AG04450 (cell line): Measurements from ENCODE around the gene SRL. TPM values are rescaled to one million over a fixed set of nuclear protein-coding genes. Genes with fewer than 3 reads are reported as not detected.

ENCODE experiments used
- CTCF ChIA-PET: fragments of 300-600, 350-600 bp; formaldehyde crosslinking; extraction: SDS; loops from one replicate; lab custom pipeline; 2022; ENCODE audit warnings: antibody characterized with exemption, inconsistent platforms; lab: Charles Lee
- POLR2A ChIA-PET: fragments of 350-600 bp; formaldehyde crosslinking; extraction: SDS; loops from one replicate; lab custom pipeline; 2021; ENCODE audit warnings: antibody characterized with exemption, inconsistent platforms; lab: Yijun Ruan, JAX
- DNase-seq: peaks from one replicate; pipeline ENCODE4 v3.0.0-alpha.2; 2011; ENCODE audit warnings: low read depth, low spot score
- H3K27ac ChIP-seq: one replicate; pipeline ENCODE4 v1.5.1; 2012; ENCODE audit warnings: low read depth, low read length, control low read depth
- H3K27me3 ChIP-seq: one replicate; pipeline ENCODE4 v1.6.0; 2012; ENCODE audit warnings: low read length; ENCODE audit not compliant: control insufficient read depth, insufficient read depth
- H3K4me3 ChIP-seq: 2 replicates; pipeline ENCODE4 v1.5.1; 2011; ENCODE audit warnings: mild to moderate bottlenecking, low read depth, low read length, control low read depth
- H3K9me3 ChIP-seq: 2 replicates; pipeline ENCODE4 v1.5.1; 2012; ENCODE audit warnings: low read length; ENCODE audit not compliant: control insufficient read depth, insufficient read depth
- polyA plus RNA-seq: library from polyadenylated mRNA; depleted of rRNA; stranded (reverse); fragments of >200 nt; gene quantifications from 2 replicates; pipeline ENCODE4 v1.2.3, GENCODE V29; 2011
- TF ChIP-seq, protein P1 (sequence below): IDR thresholded peaks from 2 replicates; pipeline ENCODE4 v1.5.1; 2011; ENCODE audit warnings: low read depth, low read length, control low read depth, inconsistent platforms

Gene SRL
- polyA plus RNA-seq, 1 experiment, result 0.05 TPM

GRCh38 chr16:4270091-4270490 is 28.2 kb upstream of the SRL start:
- ChIA-PET POLR2A (no interaction called here), CTCF (interaction anchor here (4.7 kb wide), 1 partner anchor 16 kb away, joined by 20 read pairs; no protein-coding TSS in a partner anchor)
- Histone ChIP-seq H3K4me3 (no peak overlapping the region), H3K27ac (no peak overlapping the region), H3K9me3 (no peaks in the 10 kb centered on the region; the same call in 1 of the 2 replicates), H3K27me3 (no peaks in the 10 kb centered on the region)
- DNase-seq, result no peak
- TF ChIP-seq, protein P1, sequence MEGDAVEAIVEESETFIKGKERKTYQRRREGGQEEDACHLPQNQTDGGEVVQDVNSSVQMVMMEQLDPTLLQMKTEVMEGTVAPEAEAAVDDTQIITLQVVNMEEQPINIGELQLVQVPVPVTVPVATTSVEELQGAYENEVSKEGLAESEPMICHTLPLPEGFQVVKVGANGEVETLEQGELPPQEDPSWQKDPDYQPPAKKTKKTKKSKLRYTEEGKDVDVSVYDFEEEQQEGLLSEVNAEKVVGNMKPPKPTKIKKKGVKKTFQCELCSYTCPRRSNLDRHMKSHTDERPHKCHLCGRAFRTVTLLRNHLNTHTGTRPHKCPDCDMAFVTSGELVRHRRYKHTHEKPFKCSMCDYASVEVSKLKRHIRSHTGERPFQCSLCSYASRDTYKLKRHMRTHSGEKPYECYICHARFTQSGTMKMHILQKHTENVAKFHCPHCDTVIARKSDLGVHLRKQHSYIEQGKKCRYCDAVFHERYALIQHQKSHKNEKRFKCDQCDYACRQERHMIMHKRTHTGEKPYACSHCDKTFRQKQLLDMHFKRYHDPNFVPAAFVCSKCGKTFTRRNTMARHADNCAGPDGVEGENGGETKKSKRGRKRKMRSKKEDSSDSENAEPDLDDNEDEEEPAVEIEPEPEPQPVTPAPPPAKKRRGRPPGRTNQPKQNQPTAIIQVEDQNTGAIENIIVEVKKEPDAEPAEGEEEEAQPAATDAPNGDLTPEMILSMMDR, result no peak

- TF ChIP-seq, protein P1, result no peak
- Histone ChIP-seq H3K9me3 (peaks cover 4% of the 10 kb centered on the region; the same call in 1 of the 2 replicates), H3K4me3 (no peak overlapping the region), H3K27ac (no peak overlapping the region), H3K27me3 (no peaks in the 10 kb centered on the region)
- CTCF ChIA-PET, result interaction anchor here (2.1 kb wide), 1 partner anchor 12 kb away, joined by 20 read pairs; no protein-coding TSS in a partner anchor
- DNase-seq, result no peak
- POLR2A ChIA-PET, result interaction anchor here (0.9 kb wide), 1 partner anchor 13 kb away, joined by 3 read pairs; no protein-coding TSS in a partner anchor
Measured at GRCh38 chr16:4266372-4266771, 24.5 kb upstream of the SRL start.

GRCh38 chr16:4265676-4266075 is 23.8 kb upstream of the SRL start:
- Histone ChIP-seq H3K9me3 (peaks cover 4% of the 10 kb centered on the region; the same call in 1 of the 2 replicates), H3K27me3 (no peaks in the 10 kb centered on the region), H3K4me3 (no peak overlapping the region), H3K27ac (no peak overlapping the region)
- POLR2A ChIA-PET, result no interaction called here
- CTCF ChIA-PET, result interaction anchor here (2.1 kb wide), 1 partner anchor 11 kb away, joined by 20 read pairs; no protein-coding TSS in a partner anchor
- TF ChIP-seq, protein P1, result no peak
- no peak for DNase-seq

DNA sequence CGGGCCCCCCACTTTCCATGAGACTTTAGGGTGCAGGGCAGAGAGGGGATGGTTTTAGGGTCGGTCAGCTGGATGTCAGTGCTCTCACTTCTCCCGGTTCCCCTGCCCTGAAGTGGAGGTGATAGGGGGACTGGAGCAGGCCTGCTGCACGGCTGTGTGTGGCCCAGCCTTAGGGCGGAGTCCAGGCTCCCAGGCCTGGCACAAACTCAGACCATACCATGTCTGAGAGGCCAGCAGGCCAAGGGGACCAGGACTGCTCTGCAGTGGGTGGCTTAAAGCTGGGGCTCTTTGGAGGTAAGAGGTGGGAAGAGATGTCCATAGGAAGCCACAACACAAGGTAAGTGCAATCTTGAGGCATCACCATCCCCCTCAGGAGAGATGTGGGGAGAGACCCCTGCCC is 22.7 kb upstream of the SRL start:
- ChIA-PET POLR2A (no interaction called here), CTCF (interaction anchor here (2.1 kb wide), 1 partner anchor 10 kb away, joined by 20 read pairs; no protein-coding TSS in a partner anchor)
- peaks cover 4% of the 10 kb centered on the region; the same call in 1 of the 2 replicates for H3K9me3 ChIP-seq
- no peak overlapping the region for H3K4me3 ChIP-seq
- DNase-seq, result no peak
- H3K27ac ChIP-seq, result peak overlapping the region; percentile 61
- no peaks in the 10 kb centered on the region for H3K27me3 ChIP-seq
- TF ChIP-seq, protein P1, result no peak
